ENCODE measurements around the gene BTG4.

The BTG4 gene

DNA sequence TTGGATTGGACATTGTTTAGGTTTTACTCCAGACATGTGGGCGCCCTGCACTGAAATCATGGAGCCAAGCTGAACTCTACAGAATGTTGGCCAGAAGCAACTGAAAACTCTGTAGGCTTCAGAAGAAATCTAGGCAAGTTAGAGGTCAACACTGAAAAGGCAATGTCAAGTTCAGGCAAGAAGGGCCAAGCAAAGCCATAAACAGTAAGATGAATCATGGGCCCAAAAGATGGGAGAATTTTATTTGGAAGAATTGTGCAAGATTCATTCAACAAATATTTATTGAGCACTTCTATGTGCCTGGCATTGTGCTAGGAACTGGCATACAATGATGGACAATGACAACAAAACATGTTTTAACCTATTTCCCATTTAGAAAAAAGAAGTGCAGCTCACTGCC is 13.3 kb upstream of the BTG4 start:
- no peak for TF ChIP-seq SIN3A (IDR thresholded peaks at IDR 0.05; ENCODE audit: borderline replicate concordance, insufficient read depth, low read length)
- TF ChIP-seq, protein P1, sequence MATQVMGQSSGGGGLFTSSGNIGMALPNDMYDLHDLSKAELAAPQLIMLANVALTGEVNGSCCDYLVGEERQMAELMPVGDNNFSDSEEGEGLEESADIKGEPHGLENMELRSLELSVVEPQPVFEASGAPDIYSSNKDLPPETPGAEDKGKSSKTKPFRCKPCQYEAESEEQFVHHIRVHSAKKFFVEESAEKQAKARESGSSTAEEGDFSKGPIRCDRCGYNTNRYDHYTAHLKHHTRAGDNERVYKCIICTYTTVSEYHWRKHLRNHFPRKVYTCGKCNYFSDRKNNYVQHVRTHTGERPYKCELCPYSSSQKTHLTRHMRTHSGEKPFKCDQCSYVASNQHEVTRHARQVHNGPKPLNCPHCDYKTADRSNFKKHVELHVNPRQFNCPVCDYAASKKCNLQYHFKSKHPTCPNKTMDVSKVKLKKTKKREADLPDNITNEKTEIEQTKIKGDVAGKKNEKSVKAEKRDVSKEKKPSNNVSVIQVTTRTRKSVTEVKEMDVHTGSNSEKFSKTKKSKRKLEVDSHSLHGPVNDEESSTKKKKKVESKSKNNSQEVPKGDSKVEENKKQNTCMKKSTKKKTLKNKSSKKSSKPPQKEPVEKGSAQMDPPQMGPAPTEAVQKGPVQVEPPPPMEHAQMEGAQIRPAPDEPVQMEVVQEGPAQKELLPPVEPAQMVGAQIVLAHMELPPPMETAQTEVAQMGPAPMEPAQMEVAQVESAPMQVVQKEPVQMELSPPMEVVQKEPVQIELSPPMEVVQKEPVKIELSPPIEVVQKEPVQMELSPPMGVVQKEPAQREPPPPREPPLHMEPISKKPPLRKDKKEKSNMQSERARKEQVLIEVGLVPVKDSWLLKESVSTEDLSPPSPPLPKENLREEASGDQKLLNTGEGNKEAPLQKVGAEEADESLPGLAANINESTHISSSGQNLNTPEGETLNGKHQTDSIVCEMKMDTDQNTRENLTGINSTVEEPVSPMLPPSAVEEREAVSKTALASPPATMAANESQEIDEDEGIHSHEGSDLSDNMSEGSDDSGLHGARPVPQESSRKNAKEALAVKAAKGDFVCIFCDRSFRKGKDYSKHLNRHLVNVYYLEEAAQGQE (IDR thresholded peaks at IDR 0.05; ENCODE audit: insufficient read depth in 1 of 2, low read depth in 2 of 2, low read length in 2 of 2) = no peak
- TF ChIP-seq POLR2AphosphoS5 (IDR thresholded peaks at IDR 0.05; ENCODE audit: low read depth, low read length) = no peak
- TF ChIP-seq TAF1 (IDR thresholded peaks at IDR 0.05; ENCODE audit: borderline replicate concordance, insufficient read depth, low read length) = no peak
- no peak for TF ChIP-seq FOXP2 (optimal IDR thresholded peaks at IDR 0.05; ENCODE audit: borderline replicate concordance, extremely low read depth, extremely low read length, insufficient read depth)

DNA sequence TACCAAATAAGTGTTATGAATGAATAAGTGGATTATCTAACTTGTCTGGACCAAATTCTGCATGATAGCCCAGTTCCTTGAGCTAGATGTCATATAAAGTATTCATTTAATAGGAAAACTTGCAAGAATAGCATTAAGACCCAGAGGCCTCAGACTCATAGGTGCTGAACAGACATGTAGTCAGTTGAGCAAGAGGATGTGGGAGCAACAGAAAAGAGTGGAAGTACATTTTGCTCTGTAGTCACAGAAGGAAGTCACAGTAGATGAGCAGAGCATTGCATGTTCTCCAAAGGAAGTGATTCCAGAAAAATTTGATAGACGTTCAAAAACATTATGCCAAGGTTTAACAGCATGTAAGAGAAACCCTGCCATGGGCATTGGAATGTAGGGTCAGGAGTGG is 11.9 kb upstream of the BTG4 start:
- TF ChIP-seq, protein P1 (IDR thresholded peaks at IDR 0.05; ENCODE audit: insufficient read depth in 1 of 2, low read depth in 2 of 2, low read length in 2 of 2) = no peak
- TF ChIP-seq TAF1 (IDR thresholded peaks at IDR 0.05; ENCODE audit: borderline replicate concordance, insufficient read depth, low read length) = no peak
- TF ChIP-seq POLR2AphosphoS5 (IDR thresholded peaks at IDR 0.05; ENCODE audit: low read depth, low read length) = no peak
- TF ChIP-seq SIN3A (IDR thresholded peaks at IDR 0.05; ENCODE audit: borderline replicate concordance, insufficient read depth, low read length) = no peak
- no peak for TF ChIP-seq FOXP2 (optimal IDR thresholded peaks at IDR 0.05; ENCODE audit: borderline replicate concordance, extremely low read depth, extremely low read length, insufficient read depth)

DNA sequence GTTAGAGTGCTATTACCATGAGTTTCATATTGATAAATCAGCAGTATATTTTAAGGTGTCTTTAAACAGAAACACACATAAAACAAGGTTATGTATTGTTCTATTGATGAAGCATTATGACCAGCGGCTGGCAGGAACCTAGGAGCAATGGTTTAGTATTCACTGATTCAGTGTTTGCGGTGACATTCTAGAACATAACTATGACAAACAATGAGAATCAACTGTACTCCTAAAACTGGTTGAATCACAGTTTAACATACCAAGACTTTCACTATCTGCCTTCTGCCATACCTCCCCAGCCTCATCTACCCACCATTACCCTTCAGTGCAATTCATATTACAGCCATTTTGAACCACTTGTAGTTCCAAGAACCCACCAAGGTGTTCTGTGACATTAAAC is 11.2 kb upstream of the BTG4 start:
- no peak for TF ChIP-seq SIN3A (IDR thresholded peaks at IDR 0.05; ENCODE audit: borderline replicate concordance, insufficient read depth, low read length)

DNA sequence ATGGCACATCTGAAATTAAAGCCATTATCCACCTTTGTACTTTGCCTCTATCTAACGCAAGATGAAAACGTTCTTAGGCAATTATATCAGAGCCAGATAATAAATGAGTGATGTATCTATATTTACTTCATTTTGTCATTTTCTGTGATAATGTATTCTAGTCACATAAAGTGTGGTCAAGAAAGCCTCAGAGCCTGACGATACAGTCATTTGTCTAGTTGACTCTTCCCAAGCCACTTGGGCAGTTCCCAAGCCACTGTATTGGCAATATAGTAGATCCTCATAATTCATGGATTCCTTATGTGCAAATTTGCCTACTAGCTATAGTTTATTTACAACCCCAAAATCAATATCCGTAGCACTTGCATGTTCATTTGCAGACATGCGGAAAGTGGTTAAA is 10.2 kb upstream of the BTG4 start:
- TF ChIP-seq FOXP2 (optimal IDR thresholded peaks at IDR 0.05; ENCODE audit: borderline replicate concordance, extremely low read depth, extremely low read length, insufficient read depth) = no peak
- no peak for TF ChIP-seq SIN3A (IDR thresholded peaks at IDR 0.05; ENCODE audit: borderline replicate concordance, insufficient read depth, low read length)
- no peak for TF ChIP-seq POLR2AphosphoS5 (IDR thresholded peaks at IDR 0.05; ENCODE audit: low read depth, low read length)
- TF ChIP-seq, protein P1 (IDR thresholded peaks at IDR 0.05; ENCODE audit: insufficient read depth in 1 of 2, low read depth in 2 of 2, low read length in 2 of 2) = no peak
- TF ChIP-seq TAF1 (IDR thresholded peaks at IDR 0.05; ENCODE audit: borderline replicate concordance, insufficient read depth, low read length) = no peak

DNA sequence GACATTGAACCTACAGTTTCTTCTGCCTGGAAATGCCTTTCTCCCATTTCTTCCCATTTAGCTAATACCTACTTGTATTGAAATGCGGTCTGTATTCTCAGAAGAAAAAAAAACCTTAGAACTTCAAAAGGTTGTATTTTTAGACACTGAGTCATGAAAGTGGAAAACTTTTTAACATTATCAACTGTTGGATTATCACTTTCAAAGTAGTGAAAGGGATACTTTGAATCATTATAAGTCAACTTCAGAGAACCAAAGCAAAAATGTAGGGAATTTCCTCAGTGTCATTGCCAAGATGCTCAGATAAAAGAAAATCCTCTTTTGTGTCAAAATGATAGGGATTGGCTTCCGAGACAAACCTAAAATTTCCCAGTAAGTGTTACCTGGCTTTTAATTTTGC is 8.9 kb upstream of the BTG4 start:
- TF ChIP-seq SIN3A (IDR thresholded peaks at IDR 0.05; ENCODE audit: borderline replicate concordance, insufficient read depth, low read length) (no peak), TAF1 (IDR thresholded peaks at IDR 0.05; ENCODE audit: borderline replicate concordance, insufficient read depth, low read length) (no peak), FOXP2 (optimal IDR thresholded peaks at IDR 0.05; ENCODE audit: borderline replicate concordance, extremely low read depth, extremely low read length, insufficient read depth) (no peak), POLR2AphosphoS5 (IDR thresholded peaks at IDR 0.05; ENCODE audit: low read depth, low read length) (no peak)
- TF ChIP-seq, protein P1 (IDR thresholded peaks at IDR 0.05; ENCODE audit: insufficient read depth in 1 of 2, low read depth in 2 of 2, low read length in 2 of 2) = no peak

All from PFSK-1 (cell line).